Lung (tissue), 12 donors: Measurements from ENCODE around the gene PTPRN2. TPM values are rescaled to one million over a fixed set of nuclear protein-coding genes. Genes with fewer than 3 reads are reported as not detected.

Experiments used
- ATAC-seq: fragments of 200-7000 bp; cut with Tn5 transposase; one replicate; pipeline ENCODE4 v1.9.1; 2020; ENCODE audit warnings: moderate number of reproducible peaks; ENCODE audit not compliant: insufficient read depth, low FRiP score
- DNase-seq, 3 donors: peaks; one replicate each; pipeline ENCODE4 v3.0.0-alpha.2; 2013 to 2017
- H3K27ac ChIP-seq, 2 donors: one replicate each; pipeline ENCODE4 v1.5.1; 2013; ENCODE audit warnings: mild to moderate bottlenecking in 2 of 2, moderate library complexity in 2 of 2, control low read depth in 1 of 2, inconsistent platforms in 1 of 2, low read depth in 1 of 2, low read length in 1 of 2
- H3K27me3 ChIP-seq, 3 donors: one replicate each; pipeline ENCODE4 v1.5.1; 2013; ENCODE audit warnings: low read length in 2 of 3; ENCODE audit not compliant: control insufficient read depth in 3 of 3, insufficient read depth in 3 of 3
- H3K36me3 ChIP-seq, 4 donors: one replicate each; pipeline ENCODE4 v1.5.1; 2013; ENCODE audit warnings: low read length in 4 of 4, mild to moderate bottlenecking in 1 of 4, moderate library complexity in 1 of 4; ENCODE audit not compliant: control insufficient read depth in 4 of 4, insufficient read depth in 4 of 4
- H3K4me1 ChIP-seq, 5 donors: one replicate each; pipeline ENCODE4 v1.5.1; 2013; ENCODE audit warnings: low read length in 5 of 5, mild to moderate bottlenecking in 2 of 5, moderate library complexity in 1 of 5; ENCODE audit not compliant: control insufficient read depth in 5 of 5, insufficient read depth in 5 of 5
- H3K4me3 ChIP-seq: one replicate; pipeline ENCODE4 v1.5.1; 2013; ENCODE audit warnings: mild to moderate bottlenecking, control low read depth, moderate library complexity
- H3K9ac ChIP-seq, 2 donors: one replicate each; pipeline ENCODE4 v1.5.1; 2013; ENCODE audit warnings: low read length in 2 of 2, control low read depth in 1 of 2; ENCODE audit not compliant: insufficient read depth in 1 of 2
- H3K9me3 ChIP-seq, 4 donors: one replicate each; pipeline ENCODE4 v1.5.1; 2013; ENCODE audit warnings: low read length in 3 of 4, mild to moderate bottlenecking in 1 of 4, moderate library complexity in 1 of 4; ENCODE audit not compliant: control insufficient read depth in 4 of 4, insufficient read depth in 3 of 4
- CTCF ChIP-seq: IDR thresholded peaks from 2 replicates; pipeline ENCODE4 v1.5.1; 2012; ENCODE audit warnings: mild to moderate bottlenecking; ENCODE audit errors: control extremely low read depth, extremely low read depth
- WGBS, 2 donors: extraction: QIAGEN DNeasy Blood & Tissue Kit; methylation state at CpG; one replicate each; pipeline ENCODE4 v1.1.7; 2013; 5-methylcytosine and 5-hydroxymethylcytosine counted together
- polyA plus RNA-seq, 2 donors: library from polyadenylated mRNA; stranded (reverse); fragments of 200-250 nt; gene quantifications; one replicate each; pipeline ENCODE4 v1.2.1, GENCODE V29; 2013
- total RNA-seq, 2 donors: library from RNA; depleted of rRNA in 1 of 2; stranded (reverse); fragments of >200 nt in 1 of 2; gene quantifications; one replicate each; pipeline ENCODE4 v1.2.1, GENCODE V29; 2014 to 2021
- donor health status: control.
- donor health status: control.
- donor health status: Bipolar disorder and iron deficiency.
- donor health status: healthy.
- donor health status: DM: yes; HTN: yes; CAD: no.

The PTPRN2 gene
- total and polyA plus RNA-seq, 4 donors = 2.1 to 7.4 (median 4.4) TPM

GRCh38 chr7:158261362-158262235 is 326.0 kb downstream of the PTPRN2 start:
- no peaks in the 10 kb centered on the region for H3K27me3 ChIP-seq
- no peak for ATAC-seq
- no peak overlapping the region for H3K4me3 ChIP-seq
- H3K9ac ChIP-seq = no peak overlapping the region
- H3K4me1 ChIP-seq = no peaks in the 10 kb centered on the region
- no peaks in the 10 kb centered on the region for H3K36me3 ChIP-seq
- DNase-seq = no peak
- 85 to 92% methylated on average over 27 of the region's 27 CpGs for WGBS, 2 donors
- no peak for TF ChIP-seq CTCF
- H3K27ac ChIP-seq = no peak overlapping the region
- H3K9me3 ChIP-seq = peaks cover 0 to 16% (median 13%) of the 10 kb centered on the region in 4 donors

- H3K27me3 ChIP-seq = no peaks in the 10 kb centered on the region
- no peak overlapping the region for H3K4me3 ChIP-seq
- ATAC-seq (no peak), DNase-seq (no peak)
- WGBS, 2 donors = 89 to 94% methylated on average over 20 of the region's 20 CpGs
- H3K36me3 ChIP-seq = no peaks in the 10 kb centered on the region
- H3K4me1 ChIP-seq = no peaks in the 10 kb centered on the region
- TF ChIP-seq CTCF = no peak
- H3K27ac ChIP-seq = no peak overlapping the region
- H3K9me3 ChIP-seq = peaks cover 0 to 16% (median 13%) of the 10 kb centered on the region in 4 donors
- H3K9ac ChIP-seq = no peak overlapping the region
Observed at GRCh38 chr7:158260567-158261361, 326.9 kb downstream of the PTPRN2 start.

GRCh38 chr7:158259671-158260418 is 327.8 kb downstream of the PTPRN2 start:
- Histone ChIP-seq H3K9me3 (peaks cover 0 to 16% (median 13%) of the 10 kb centered on the region in 4 donors), H3K9ac (no peak overlapping the region), H3K4me3 (no peak overlapping the region), H3K27me3 (no peaks in the 10 kb centered on the region), H3K4me1 (no peaks in the 10 kb centered on the region), H3K27ac (no peak overlapping the region), H3K36me3 (no peaks in the 10 kb centered on the region)
- TF ChIP-seq CTCF = no peak
- DNase-seq (no peak), ATAC-seq (no peak)
- WGBS, 2 donors = 87 to 90% methylated on average over 12 of the region's 12 CpGs
